Eye (tissue), 1 donor: ENCODE data around the gene ANO1.

Experiments used
- DNase-seq: peaks from one replicate; pipeline ENCODE4 v3.0.0-alpha.2; 2015

The ANO1 gene

GRCh38 chr11:70074746-70075145 is 3.4 kb upstream of the ANO1 start:
- no peak for DNase-seq

GRCh38 chr11:70075836-70076235 is 2.3 kb upstream of the ANO1 start:
- no peak for DNase-seq

- no peak for DNase-seq
These were observed 1.6 kb upstream of the ANO1 start for GRCh38 chr11:70076461-70076931.

GRCh38 chr11:70077411-70078094 is 564 bp upstream of the ANO1 start:
- no peak for DNase-seq

- peak; percentile 27 for DNase-seq
These were observed 882 bp downstream of the ANO1 start for GRCh38 chr11:70078781-70079616.

GRCh38 chr11:70079691-70080090 is 1.6 kb downstream of the ANO1 start:
- no peak for DNase-seq

- DNase-seq = no peak
These were observed 2.6 kb downstream of the ANO1 start for GRCh38 chr11:70080763-70081162.

- DNase-seq = no peak
These were observed 4.7 kb downstream of the ANO1 start for GRCh38 chr11:70082829-70083228.

GRCh38 chr11:70084046-70084984 is 6.2 kb downstream of the ANO1 start:
- no peak for DNase-seq

GRCh38 chr11:70085815-70086769 is 8.0 kb downstream of the ANO1 start:
- no peak for DNase-seq

- DNase-seq = no peak
These were observed 9.5 kb downstream of the ANO1 start for GRCh38 chr11:70087446-70088167.

- no peak for DNase-seq
These were observed 10.7 kb downstream of the ANO1 start for GRCh38 chr11:70088735-70089250.

- no peak for DNase-seq
These were observed 11.5 kb downstream of the ANO1 start for GRCh38 chr11:70089631-70090030.

- DNase-seq = peak; percentile 45
These were observed 12.9 kb downstream of the ANO1 start for GRCh38 chr11:70090961-70091381.

- DNase-seq = no peak
These were observed 13.5 kb downstream of the ANO1 start for GRCh38 chr11:70091638-70092037.

GRCh38 chr11:70092959-70093715 is 15.0 kb downstream of the ANO1 start:
- no peak for DNase-seq

- DNase-seq = no peak
These were observed 17.6 kb downstream of the ANO1 start for GRCh38 chr11:70095541-70096252.

GRCh38 chr11:70097783-70098563 is 19.9 kb downstream of the ANO1 start:
- DNase-seq = no peak

GRCh38 chr11:70098936-70099335 is 20.8 kb downstream of the ANO1 start:
- DNase-seq = no peak
